Peyer's patch (tissue), 4 donors: ENCODE results near the gene PGM1. TPM values are rescaled to one million over a fixed set of nuclear protein-coding genes. Genes with fewer than 3 reads are reported as not detected.

Experiments used
- DNase-seq, 3 donors: peaks; one replicate each; pipeline ENCODE4 v3.0.0-alpha.2; 2017 to 2019
- H3K27ac ChIP-seq, 4 donors: fragments of 200-600 bp; sonication (generic); one replicate each; pipeline ENCODE4 v1.5.1; 2016 to 2019
- H3K27me3 ChIP-seq, 2 donors: fragments of 200-600 bp; sonication (generic); one replicate each; pipeline ENCODE4 v1.5.1; 2019
- H3K36me3 ChIP-seq, 3 donors: fragments of 200-600 bp; sonication (generic); one replicate each; pipeline ENCODE4 v1.5.1; 2016 to 2019
- H3K4me1 ChIP-seq, 4 donors: fragments of 200-600 bp; sonication (generic); one replicate each; pipeline ENCODE4 v1.5.1; 2016 to 2019
- H3K4me3 ChIP-seq, 4 donors: fragments of 200-600 bp; sonication (generic); 1 replicate in 3 of 4; 2 replicates in 1 of 4; pipeline ENCODE4 v1.5.1; 2016 to 2019; ENCODE audit warnings: mild to moderate bottlenecking in 1 of 4
- H3K9me3 ChIP-seq, 4 donors: fragments of 200-600 bp; sonication (generic); one replicate each; pipeline ENCODE4 v1.5.1; 2016 to 2019; ENCODE audit warnings: mild to moderate bottlenecking in 1 of 4
- CTCF ChIP-seq, 6 experiments: fragments of 450-650 bp in 4 of 6; fragments of 200-600 bp in 2 of 6; sonication (generic) in 1 of 6; IDR thresholded peaks; one replicate each; pipeline ENCODE4 v1.5.1; 2017 to 2019; ENCODE audit warnings: antibody characterized with exemption in 6 of 6, mild to moderate bottlenecking in 3 of 6, moderate library complexity in 1 of 6
- POLR2A ChIP-seq, 2 donors: fragments of 450-650 bp; IDR thresholded peaks; one replicate each; pipeline ENCODE4 v1.5.1; 2017; ENCODE audit warnings: antibody characterized with exemption in 2 of 2, mild to moderate bottlenecking in 2 of 2, moderate library complexity in 2 of 2
- total RNA-seq, 4 donors: library from RNA; depleted of rRNA; stranded (reverse); fragments of >200 nt; gene quantifications; one replicate each; pipeline ENCODE4 v1.1.0, GENCODE V29; 2016

Gene PGM1
- 10 to 100 TPM; 62.7 to 97.2 (median 75.3) TPM for total RNA-seq

GRCh38 chr1:63593303-63593885, at the start of gene PGM1:
TSS of gene PGM1 (plus strand) at chr1:63593411. CDS start at chr1:63593489, 78 bp downstream.
- Histone ChIP-seq H3K27ac (peak within 1 kb of the TSS; percentile 93 to 97 (median 95)), H3K36me3 (no peaks in the 10 kb centered on the region), H3K9me3 (no peaks in the 10 kb centered on the region), H3K27me3 (no peaks in the 10 kb centered on the region), H3K4me3 (peak within 1 kb of the TSS; percentile 81 to 91 (median 87)), H3K4me1 (peaks cover 0 to 7% (median 0%) of the 10 kb centered on the region in 4 donors)
- peak; percentile 66 to 88 (median 82) for DNase-seq
- no peak for TF ChIP-seq CTCF (IDR thresholded peaks at IDR 0.05)
- TF ChIP-seq POLR2A (IDR thresholded peaks at IDR 0.05), result peak in 1 of 2 donors; percentile 10

- Histone ChIP-seq H3K27me3 (no peaks in the 10 kb centered on the region), H3K4me1 (no peaks in the 10 kb centered on the region), H3K27ac (no peak overlapping the region), H3K9me3 (no peaks in the 10 kb centered on the region), H3K4me3 (no peak overlapping the region), H3K36me3 (no peaks in the 10 kb centered on the region)
- no peak for TF ChIP-seq POLR2A (IDR thresholded peaks at IDR 0.05)
- no peak for TF ChIP-seq CTCF (IDR thresholded peaks at IDR 0.05)
- no peak for DNase-seq
Observed at GRCh38 chr1:63545780-63546179, 47.4 kb upstream of the PGM1 start.

GRCh38 chr1:63547621-63548294, 45.5 kb upstream of the PGM1 start:
- Histone ChIP-seq H3K4me3 (no peak overlapping the region), H3K27ac (no peak overlapping the region)
- no peak for DNase-seq

GRCh38 chr1:63548303-63548702, 44.9 kb upstream of the PGM1 start:
- no peak overlapping the region for H3K27ac ChIP-seq

More at GRCh38 chr1:63547621-63548294, 45.5 kb upstream of the PGM1 start:
- Histone ChIP-seq H3K36me3 (no peaks in the 10 kb centered on the region), H3K4me1 (no peaks in the 10 kb centered on the region), H3K9me3 (no peaks in the 10 kb centered on the region), H3K27me3 (no peaks in the 10 kb centered on the region)
- TF ChIP-seq CTCF (IDR thresholded peaks at IDR 0.05), result no peak
- TF ChIP-seq POLR2A (IDR thresholded peaks at IDR 0.05), result no peak

GRCh38 chr1:63548877-63549276, 44.3 kb upstream of the PGM1 start:
- Histone ChIP-seq H3K27ac (no peak overlapping the region), H3K36me3 (no peaks in the 10 kb centered on the region), H3K9me3 (no peaks in the 10 kb centered on the region), H3K4me3 (no peak overlapping the region), H3K27me3 (no peaks in the 10 kb centered on the region), H3K4me1 (no peaks in the 10 kb centered on the region)
- no peak for DNase-seq
- no peak for TF ChIP-seq CTCF (IDR thresholded peaks at IDR 0.05)
- TF ChIP-seq POLR2A (IDR thresholded peaks at IDR 0.05), result no peak

More at GRCh38 chr1:63548303-63548702, 44.9 kb upstream of the PGM1 start:
- Histone ChIP-seq H3K4me3 (no peak overlapping the region), H3K4me1 (no peaks in the 10 kb centered on the region), H3K36me3 (no peaks in the 10 kb centered on the region), H3K9me3 (no peaks in the 10 kb centered on the region), H3K27me3 (no peaks in the 10 kb centered on the region)
- no peak for TF ChIP-seq POLR2A (IDR thresholded peaks at IDR 0.05)
- TF ChIP-seq CTCF (IDR thresholded peaks at IDR 0.05), result no peak
- no peak for DNase-seq
